HL-60 (cell line): ENCODE data around the gene ITPRIP.

ENCODE experiments used
- POLR2AphosphoS5 ChIP-seq: IDR thresholded peaks from 2 replicates; pipeline ENCODE4 v1.6.1; 2012; ENCODE audit warnings: low read depth
- TF ChIP-seq, protein P1 (sequence below): IDR thresholded peaks from one replicate; pipeline ENCODE4 v1.5.1; 2011; ENCODE audit warnings: low read length, control low read depth, inconsistent platforms; ENCODE audit not compliant: insufficient read depth

DNA sequence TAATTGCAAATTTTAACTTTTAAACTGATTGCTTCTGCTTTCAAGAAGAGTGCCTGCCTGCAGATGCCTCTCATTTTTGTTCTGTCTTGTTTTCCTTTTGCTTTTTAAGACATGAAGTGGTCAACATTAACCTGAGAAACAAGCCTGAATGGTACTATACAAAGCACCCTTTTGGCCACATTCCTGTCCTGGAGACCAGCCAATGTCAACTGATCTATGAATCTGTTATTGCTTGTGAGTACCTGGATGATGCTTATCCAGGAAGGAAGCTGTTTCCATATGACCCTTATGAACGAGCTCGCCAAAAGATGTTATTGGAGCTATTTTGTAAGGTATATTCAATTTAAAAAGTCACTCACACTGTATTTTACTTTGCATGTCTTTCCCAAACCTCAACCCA lies 60.5 kb downstream of the ITPRIP start:
- TF ChIP-seq, protein P1, sequence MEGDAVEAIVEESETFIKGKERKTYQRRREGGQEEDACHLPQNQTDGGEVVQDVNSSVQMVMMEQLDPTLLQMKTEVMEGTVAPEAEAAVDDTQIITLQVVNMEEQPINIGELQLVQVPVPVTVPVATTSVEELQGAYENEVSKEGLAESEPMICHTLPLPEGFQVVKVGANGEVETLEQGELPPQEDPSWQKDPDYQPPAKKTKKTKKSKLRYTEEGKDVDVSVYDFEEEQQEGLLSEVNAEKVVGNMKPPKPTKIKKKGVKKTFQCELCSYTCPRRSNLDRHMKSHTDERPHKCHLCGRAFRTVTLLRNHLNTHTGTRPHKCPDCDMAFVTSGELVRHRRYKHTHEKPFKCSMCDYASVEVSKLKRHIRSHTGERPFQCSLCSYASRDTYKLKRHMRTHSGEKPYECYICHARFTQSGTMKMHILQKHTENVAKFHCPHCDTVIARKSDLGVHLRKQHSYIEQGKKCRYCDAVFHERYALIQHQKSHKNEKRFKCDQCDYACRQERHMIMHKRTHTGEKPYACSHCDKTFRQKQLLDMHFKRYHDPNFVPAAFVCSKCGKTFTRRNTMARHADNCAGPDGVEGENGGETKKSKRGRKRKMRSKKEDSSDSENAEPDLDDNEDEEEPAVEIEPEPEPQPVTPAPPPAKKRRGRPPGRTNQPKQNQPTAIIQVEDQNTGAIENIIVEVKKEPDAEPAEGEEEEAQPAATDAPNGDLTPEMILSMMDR: no peak
- TF ChIP-seq POLR2AphosphoS5: no peak
